GM12892 (cell line): Measurements from ENCODE around the gene SDC1.

Experiments
- POLR2A ChIP-seq: IDR thresholded peaks from 2 replicates; pipeline ENCODE4 v1.6.1; 2011; ENCODE audit warnings: low read depth, low read length, control low read depth
- POLR2AphosphoS5 ChIP-seq: IDR thresholded peaks from 2 replicates; pipeline ENCODE4 v1.6.1; 2011; ENCODE audit warnings: low read depth, low read length, control low read depth

- TF ChIP-seq POLR2A (no peak), POLR2AphosphoS5 (no peak)
Measured at GRCh38 chr2:20219763-20220380, 5.1 kb downstream of the SDC1 start.
